HL-60/S4 (cell line): ENCODE data around the gene AATK.

Source experiments
- in situ Hi-C: fragments of 300-500 bp; cut with MboI; formaldehyde crosslinking; loops from 2 replicates; pipeline ENCODE4 v1.14.3; 2022; ENCODE audit warnings: low sequenced_read_pairs

Gene AATK

GRCh38 chr17:81181811-81182185 lies 15.8 kb upstream of the AATK start:
- in situ Hi-C loops = no loop called here

- in situ Hi-C loops = no loop called here
Measured at GRCh38 chr17:81180836-81181810, 15.1 kb upstream of the AATK start.

GRCh38 chr17:81179861-81180260 lies 13.8 kb upstream of the AATK start:
- in situ Hi-C loops = no loop called here

- in situ Hi-C loops = no loop called here
Measured at GRCh38 chr17:81179220-81179619, 13.2 kb upstream of the AATK start.

DNA sequence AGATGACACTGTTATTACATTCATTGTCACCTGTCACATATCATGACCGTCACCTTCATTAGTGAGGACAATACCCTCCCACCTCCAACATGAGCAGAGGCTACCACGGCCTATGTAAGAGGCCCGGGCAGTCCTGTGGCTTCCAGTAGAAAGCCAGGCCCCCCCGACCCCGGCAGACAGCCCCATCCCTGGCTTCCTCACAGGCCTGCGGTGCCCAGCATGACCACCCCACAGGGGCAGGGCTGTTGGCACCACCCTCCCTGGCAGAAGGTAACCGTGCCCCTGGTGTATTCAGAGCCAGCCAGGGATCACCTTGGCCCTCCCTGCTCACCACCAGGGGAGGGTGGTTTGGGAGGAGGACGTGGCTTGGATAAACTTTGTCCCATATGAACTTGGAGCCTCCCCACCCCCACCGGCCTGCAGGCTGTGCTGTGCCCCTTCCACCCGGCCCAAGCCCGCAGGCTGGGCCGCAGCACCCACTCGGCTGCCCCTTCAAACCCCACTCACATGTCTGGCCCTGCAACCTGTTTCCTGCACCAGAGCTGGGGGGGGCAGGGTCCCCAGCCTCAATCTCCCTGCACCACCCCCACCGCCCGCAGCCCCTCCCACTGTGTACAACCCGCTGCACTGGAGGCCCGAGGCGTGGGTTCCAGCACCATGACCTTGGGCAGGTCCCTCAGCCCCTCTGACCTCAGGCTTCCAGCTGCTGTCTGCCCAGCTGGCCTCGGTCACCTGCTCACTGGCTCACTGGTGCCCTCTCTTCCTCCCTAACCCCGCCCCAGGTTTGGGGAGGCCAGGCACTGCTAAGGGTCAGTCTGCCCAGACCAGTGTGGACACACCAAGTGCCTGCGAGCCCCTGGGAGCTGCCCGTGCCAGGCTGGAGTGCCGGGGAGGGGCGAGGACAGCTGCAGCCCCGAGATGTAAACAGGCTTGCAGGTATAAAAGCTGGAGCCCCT lies 12.4 kb upstream of the AATK start:
- in situ Hi-C loops = no loop called here

GRCh38 chr17:81176666-81177065 lies 10.6 kb upstream of the AATK start:
- in situ Hi-C loops = no loop called here

DNA sequence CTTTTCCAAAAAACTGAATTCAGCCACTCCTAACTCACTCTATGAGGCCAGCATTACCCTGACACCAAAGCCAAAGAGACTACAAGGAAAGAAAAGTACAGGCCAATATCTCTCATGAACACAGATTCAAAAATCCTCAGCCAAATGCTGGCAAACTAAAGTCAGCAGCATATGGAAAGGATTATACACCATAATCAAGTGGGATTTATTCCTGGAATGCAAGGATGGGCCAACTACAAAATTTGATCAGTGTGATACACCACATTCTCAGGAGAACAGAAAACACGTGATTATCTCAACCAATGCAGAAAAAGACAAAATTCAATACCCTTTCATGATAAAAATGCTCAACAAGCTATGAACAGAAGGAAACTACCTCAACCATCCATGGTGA lies 7.7 kb upstream of the AATK start:
- in situ Hi-C loops = no loop called here

DNA sequence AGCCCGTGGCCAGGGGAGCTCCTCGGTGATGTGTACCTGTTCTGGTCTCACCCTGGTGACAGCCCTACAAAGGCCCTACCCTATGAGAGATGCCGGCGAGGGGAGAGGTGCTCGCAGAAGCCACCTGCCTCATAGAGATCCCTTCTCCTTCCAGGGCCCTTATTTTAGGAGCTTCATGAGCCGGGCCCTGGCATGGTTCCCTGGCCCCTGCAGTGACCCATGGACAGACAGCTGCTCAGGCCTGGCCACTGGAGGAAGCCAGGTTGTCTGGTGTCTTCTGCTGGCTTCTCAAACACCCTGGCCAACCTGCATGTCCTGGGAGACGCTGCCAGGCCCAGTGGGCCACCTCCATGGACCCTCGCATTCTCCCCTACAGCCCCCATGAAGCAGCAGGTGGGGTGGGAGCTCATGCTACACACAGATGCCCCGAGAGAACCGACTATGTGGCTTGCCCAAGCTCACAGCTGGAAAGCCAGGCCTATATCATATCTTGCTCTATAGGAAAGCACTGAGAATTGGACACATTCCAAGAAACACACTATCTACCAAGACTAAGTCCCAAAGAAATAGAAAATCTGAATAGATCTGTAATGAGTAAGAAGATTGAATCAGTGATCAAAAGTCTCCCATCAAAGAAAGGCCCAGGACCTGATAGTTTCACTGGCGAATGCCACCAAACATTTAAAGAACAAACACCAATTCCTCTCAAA lies 7.2 kb upstream of the AATK start:
- in situ Hi-C loops = no loop called here

DNA sequence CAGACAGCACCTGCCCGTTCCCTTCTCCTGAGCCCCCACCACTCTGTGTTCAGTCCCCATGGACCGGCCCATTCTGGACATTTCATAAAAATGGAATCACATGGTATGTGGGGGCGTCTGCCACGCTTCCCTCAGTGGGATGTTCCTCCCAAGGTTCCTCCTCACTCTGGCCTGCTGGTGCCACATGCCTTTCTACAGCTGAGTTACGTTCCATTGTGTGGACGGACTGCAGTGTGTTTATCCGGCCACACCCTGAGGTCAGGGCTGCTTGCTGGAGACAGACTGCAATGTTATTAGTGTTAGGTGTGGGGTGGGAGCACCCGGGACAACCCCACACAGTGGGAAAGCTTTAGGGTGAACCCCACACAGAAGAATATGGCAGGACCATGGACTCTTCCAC lies 5.9 kb upstream of the AATK start:
- in situ Hi-C loops = no loop called here

GRCh38 chr17:81170727-81171494 lies 4.9 kb upstream of the AATK start:
- in situ Hi-C loops = no loop called here

DNA sequence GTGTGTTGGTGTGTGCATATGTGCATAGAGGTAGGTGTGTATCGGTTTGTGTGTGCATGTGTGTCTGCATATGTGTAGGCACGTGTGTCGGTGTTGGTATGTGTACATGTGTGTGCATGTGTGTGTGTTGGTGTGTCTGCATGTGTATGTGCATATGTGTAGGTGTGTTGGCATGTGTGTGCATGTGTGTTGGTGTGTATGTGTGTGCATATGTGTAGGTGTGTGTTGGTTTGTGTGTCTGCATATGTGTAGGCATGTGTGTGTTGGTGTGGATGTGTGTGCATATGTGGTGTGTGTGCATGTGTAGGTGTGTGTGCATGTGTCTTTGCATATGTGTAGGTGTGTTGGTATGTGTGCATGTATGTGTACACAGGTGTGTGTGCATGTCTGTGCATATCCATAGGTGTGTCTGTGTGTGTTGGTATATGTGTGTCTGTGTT lies 3.9 kb upstream of the AATK start:
- in situ Hi-C loops = no loop called here

- in situ Hi-C loops = no loop called here
Measured at GRCh38 chr17:81167638-81168037, 1.6 kb upstream of the AATK start.

GRCh38 chr17:81167194-81167524 lies 1.1 kb upstream of the AATK start:
- in situ Hi-C loops = no loop called here

DNA sequence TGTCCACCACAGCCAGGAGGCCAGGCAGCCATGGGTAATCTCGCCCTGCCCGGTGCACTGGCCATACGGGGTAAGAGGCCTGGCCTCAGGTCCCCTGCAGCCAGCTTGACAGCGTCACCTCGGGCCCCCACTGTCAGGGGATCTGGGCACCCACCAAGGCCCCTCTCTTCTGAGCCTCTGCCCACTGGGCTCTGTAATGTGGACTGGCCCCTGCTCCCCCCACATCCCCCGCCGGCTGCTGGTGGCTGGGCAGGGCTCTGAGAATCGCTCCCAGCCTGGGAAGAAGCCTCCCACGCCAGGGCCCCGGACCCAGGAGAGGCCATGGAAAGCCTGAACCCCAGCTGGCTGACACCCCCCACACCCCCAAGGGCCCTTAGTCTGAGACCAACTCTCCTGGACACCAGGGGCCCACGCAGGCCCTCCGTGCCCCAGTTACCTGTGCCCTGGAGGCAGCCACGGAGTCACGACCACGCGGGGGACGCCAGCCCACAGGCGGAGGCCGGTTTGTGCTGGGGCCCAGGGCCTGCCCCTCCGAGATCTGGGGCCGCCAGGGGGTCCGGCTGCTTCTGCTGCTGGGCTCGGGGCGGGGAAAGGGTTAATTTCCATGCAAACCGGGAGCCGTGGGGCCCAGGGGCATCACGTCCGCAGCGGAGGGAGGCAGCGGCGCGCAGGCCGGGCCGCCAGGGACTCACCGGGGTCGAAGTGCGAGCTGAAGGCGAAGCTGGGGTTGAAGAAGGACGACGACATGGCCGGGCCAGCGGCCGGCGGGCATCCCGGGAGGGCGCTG lies 582 bp downstream of the AATK start, which contains the start of gene PVALEF:
Gene PVALEF (plus strand): TSS at position 262 of the 787 bp plus-strand sequence. CDS start 15,720 bp downstream, outside the sequence.
- in situ Hi-C loops = no loop called here

- in situ Hi-C loops = no loop called here
Measured at GRCh38 chr17:81164371-81165245, 1.4 kb downstream of the AATK start.

DNA sequence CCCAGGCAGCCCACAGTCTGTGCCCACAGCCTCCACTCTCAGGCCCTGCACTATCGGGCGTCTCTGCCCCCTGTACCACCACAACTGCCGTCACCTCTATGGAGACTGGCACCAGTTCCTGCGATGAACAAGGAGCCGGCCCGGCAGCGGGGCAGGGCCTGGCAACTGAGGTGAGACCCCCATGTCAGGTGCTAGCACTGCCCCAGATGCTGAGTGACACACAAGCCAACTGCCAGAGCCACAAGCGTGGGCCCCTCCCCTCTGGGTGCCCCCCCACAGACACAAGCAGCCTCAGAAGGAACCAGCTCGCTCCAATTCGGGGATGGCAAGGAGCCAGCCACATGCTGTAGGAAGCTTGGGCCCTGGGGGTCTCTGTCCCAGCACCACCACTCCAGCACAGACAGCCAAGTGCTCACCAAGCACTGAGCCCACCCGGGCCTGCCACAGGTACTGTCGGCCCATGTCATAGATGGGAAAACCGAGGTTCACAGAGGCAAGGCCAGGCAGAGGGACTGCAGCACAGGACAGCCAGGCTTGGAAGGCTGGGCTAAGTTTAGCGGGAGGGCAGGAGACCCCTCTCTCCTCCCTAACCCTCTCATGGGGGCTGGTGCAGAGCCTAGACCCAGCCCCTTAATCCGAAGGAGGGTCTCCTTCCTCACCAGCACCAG lies 2.2 kb downstream of the AATK start:
- in situ Hi-C loops = no loop called here

- in situ Hi-C loops = no loop called here
Measured at GRCh38 chr17:81163051-81163695, 2.8 kb downstream of the AATK start.
